ENCODE data around the gene FOXK1.

FOXK1 gene

GRCh38 chr7:4694305-4694704, 12.2 kb downstream of the FOXK1 start:
- in situ Hi-C loops (cut with MboI; ENCODE audit: low sequenced_read_pairs), result no loop called here

DNA sequence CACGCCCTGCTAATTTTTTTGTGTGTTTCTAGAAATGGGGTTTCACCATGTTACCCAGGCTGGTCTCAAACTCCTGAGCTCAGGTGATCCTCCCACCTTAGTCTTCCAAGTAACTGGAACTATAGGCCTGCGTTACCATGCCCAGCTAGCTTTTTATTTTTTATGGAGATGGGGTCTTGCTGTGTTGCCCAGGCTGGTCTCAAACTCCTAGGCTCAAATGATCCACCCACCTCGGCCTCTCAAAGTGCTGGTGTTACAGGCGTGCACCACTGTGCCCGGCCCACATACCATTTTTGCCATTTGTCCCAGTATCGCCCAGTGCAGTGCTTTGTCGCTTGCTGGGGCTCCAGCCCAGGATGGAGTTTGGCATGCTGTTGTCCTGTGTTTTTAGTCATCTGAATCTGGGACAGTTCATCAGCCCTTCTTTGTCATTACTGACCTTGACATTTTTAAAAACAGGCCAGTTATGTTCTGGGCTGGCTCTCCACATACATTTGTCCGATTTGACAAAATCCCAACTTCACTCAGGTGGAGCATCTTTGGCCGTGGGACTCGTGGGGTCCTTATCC, 16.7 kb downstream of the FOXK1 start:
- in situ Hi-C loops (cut with MboI; ENCODE audit: low sequenced_read_pairs), result no loop called here

- in situ Hi-C loops (cut with MboI; ENCODE audit: low sequenced_read_pairs), result no loop called here
Observed at GRCh38 chr7:4699841-4700240, 17.7 kb downstream of the FOXK1 start.

DNA sequence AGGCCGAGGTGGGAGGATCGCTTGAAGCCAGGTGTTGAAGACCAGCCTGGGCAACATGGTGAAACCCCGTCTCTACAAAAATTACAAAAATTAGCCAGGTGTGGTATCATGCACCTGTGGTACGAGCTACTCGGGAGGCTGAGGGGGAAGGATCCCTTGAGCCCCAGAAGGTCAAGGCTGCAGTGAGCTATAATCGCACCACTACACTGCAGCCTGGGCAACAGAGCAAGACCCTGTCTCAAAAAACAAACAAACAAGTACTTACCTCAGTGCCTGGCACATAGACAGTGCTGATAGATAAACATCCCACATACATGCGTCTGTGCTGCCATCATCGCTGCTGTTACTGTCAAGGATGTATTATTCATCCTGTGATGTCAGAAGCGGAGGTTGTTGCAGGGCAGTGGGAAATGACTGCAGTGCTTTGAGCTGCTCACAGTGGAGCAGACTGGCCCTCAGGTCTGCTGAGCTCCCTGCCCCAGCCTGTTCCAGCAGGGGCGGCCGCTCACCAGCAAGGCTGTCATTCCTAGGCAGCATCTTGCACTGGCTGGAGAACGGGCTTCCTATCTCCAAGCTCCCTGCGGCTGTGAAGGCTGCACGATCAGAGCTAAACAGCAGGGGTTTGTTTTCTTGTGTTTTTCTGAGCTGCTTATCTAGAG, 18.6 kb downstream of the FOXK1 start:
- in situ Hi-C loops (cut with MboI; ENCODE audit: low sequenced_read_pairs), result no loop called here

DNA sequence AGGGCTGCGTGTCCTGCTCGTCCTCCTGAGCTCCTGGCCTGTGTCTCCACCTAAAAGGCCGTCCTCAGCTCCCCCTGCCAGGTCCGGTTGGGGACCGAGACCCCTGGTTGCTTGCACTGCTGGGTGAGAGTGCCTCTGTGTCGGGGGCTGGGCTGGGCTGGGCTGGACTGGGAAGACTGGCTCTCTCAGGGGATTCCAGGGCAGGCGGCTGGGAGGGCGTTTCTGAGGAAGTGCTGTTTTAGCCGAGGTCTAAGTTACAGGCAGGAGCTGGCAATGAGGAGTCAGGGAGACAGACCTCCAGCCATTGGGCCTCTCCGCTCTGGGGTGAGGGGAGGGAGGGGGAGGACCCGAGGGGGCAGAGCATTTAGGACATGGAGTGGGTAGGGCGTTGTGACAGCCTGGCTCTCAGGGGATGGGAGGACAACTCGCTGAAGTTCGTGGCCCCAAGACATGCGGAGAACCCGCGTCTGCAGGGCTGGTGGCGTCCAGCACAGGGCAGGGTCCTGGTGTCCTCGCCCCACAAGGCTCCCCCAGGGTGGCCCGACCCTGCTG, 20.9 kb downstream of the FOXK1 start:
- in situ Hi-C loops (cut with MboI; ENCODE audit: low sequenced_read_pairs), result no loop called here

- in situ Hi-C loops (cut with MboI; ENCODE audit: low sequenced_read_pairs), result no loop called here
Observed at GRCh38 chr7:4703532-4703931, 21.4 kb downstream of the FOXK1 start.

DNA sequence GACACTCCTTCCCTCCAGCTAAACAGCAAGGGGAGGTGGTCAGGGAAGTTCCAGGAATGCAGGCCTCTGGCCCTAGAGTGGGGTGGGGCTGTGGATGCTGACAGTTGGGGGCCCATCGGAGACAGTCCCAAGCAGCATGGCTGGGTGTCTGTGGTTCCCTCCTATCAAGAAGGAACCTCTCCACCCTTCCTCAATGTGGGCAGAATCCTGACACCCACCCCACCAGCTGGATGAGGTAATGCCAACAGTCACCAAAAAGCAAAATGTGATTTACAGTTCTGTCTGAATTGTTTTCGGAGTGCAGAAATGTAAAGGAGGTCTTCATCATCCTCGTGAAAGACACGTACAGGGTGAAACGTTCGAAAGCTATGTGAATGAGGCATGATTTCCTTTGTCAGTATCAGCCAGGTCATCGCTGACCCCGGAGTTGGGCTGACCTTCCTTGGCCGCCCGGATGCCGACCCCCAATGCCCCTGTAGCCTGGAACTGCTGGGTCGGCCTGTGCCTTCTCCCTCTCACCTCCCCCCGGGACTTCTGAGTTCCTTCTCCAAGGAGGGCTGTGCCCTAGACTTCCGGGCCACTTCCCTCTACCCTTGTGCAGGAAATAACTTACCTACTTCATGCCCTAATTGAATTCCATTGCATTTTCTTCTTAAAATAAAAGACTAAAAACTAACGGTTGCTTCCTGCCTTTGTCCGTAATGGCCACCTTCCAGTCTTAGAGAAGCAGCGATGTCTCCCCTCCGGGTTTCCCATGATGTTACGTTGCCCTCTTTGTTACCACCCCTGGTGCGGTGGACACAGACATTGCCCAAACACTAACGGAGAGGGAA, 24.5 kb downstream of the FOXK1 start:
- in situ Hi-C loops (cut with MboI; ENCODE audit: low sequenced_read_pairs), result no loop called here

DNA sequence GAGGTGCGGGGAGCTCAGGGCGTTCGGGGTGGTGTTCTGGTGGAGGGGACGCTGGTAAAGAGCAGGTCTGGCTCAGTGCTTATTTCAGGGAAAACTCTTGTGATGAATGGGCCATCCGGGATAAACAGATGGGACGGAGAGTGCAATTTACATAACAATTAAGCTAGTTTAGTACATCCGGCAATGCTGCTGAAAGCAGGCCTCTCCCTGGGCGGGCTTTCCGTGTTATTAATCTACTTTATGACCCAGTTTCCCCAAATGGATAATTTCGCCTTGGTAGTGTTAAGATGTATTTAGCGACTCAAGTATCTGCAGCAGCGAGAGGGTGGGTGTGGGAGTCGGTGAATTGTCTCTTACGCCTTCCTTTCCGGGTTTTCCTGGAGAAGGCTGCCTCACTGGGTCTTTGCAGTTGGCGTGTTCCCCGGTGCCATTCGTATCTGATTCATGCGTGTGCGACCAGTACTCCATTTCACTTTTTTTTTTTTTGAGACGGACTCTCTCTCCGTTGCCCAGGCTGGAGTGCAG, 25.2 kb downstream of the FOXK1 start:
- in situ Hi-C loops (cut with MboI; ENCODE audit: low sequenced_read_pairs), result no loop called here

DNA sequence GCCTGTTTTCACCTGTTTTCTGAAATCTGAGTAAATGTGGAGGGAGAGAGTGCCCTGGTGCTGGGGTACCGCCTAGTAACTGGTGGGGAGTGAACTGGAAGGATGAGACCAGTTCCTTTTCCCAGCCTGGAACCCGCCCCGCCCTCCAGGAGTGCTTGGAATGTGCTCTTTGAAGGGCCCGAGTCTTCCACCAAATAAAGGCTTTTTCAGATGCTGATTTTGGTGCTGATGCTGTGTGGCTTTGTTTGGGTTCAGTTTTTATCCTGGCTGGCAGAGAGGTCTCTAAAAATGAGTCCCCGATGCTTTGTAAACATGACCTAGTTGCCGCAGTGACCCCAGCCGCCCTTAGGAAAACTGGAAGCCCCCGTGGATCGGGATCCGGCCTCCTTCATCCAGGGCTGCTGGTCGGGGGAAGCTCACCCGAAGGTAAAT, 25.9 kb downstream of the FOXK1 start:
- in situ Hi-C loops (cut with MboI; ENCODE audit: low sequenced_read_pairs), result no loop called here

GRCh38 chr7:4709187-4709586, 27.1 kb downstream of the FOXK1 start:
- in situ Hi-C loops (cut with MboI; ENCODE audit: low sequenced_read_pairs), result no loop called here

DNA sequence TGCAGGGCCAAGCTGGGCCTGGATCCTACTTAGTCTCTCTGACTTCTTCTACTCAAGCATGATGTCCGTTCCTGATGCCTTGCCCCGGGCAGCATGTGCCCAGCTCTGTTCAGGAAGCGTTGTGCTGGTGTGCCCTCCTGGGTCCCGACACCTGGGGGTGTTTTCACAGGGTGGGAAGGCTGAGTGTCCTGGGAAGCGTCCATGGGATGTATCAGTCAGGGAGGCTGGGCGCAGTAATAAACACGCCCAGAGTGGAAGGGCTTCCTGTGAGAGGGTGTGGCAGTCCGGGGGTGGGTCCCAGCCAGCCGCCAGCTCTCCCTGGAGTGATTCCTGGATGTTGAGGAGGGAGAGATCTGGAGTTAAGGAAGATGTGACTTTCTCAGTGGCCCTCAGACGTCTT, 29.0 kb downstream of the FOXK1 start:
- in situ Hi-C loops (cut with MboI; ENCODE audit: low sequenced_read_pairs), result no loop called here

DNA sequence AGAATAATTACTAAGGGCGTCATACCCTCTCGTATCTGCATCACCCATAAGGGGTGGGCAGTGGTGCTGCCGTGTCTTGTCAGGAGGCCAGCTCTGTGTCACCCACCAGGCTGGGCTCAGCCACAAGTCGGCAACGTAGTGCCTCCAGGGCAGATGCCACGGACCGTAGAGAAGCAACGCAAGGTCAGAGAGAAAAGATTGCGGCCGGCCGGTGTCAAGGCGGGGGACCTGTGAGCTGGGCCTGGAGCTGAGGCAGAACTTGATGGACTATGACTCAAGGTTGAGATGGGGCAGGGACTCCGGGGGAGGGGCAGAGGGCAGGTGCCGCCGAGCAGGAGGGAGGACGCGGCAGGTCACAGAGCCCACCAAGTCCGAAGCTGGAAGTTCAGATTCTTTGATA, 29.5 kb downstream of the FOXK1 start:
- in situ Hi-C loops (cut with MboI; ENCODE audit: low sequenced_read_pairs), result no loop called here

- in situ Hi-C loops (cut with MboI; ENCODE audit: low sequenced_read_pairs), result no loop called here
Observed at GRCh38 chr7:4712281-4713182, 30.4 kb downstream of the FOXK1 start.

- in situ Hi-C loops (cut with MboI; ENCODE audit: low sequenced_read_pairs), result no loop called here
Observed at GRCh38 chr7:4713183-4713784, 31.2 kb downstream of the FOXK1 start.

- in situ Hi-C loops (cut with MboI; ENCODE audit: low sequenced_read_pairs), result no loop called here
Observed at GRCh38 chr7:4714161-4714700, 32.1 kb downstream of the FOXK1 start.

DNA sequence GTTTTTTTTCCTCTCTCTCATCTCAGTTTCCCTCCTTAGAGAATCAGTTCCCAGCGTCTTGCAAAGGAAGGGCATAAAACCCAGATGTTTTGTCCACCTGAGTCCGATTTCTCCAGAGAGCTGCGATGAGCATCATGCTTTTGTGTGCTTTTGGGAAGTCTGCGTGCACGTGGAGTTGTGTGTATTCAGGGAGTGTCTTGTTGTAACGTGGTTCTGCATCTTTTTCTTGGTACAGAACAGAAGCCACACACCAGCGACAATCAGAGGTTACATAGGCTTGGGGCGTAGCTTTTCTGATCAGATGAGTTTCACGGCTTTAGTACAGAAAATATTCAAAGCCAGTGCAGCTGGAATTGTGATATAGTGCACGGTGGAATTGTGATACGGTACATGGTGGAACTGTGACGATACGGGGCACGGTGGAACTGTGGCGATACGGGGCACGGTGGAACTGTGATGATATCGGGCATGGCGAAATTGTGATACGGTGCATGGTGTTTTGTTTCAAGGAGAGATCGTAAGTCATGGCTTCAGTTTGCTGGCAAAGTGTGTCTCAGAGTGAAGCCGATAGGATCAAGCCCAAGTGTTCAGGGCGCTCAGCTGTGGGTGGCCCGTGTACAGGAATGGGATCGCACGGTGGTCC, 32.8 kb downstream of the FOXK1 start:
- in situ Hi-C loops (cut with MboI; ENCODE audit: low sequenced_read_pairs), result no loop called here

GRCh38 chr7:4715410-4715776, 33.3 kb downstream of the FOXK1 start:
- in situ Hi-C loops (cut with MboI; ENCODE audit: low sequenced_read_pairs), result no loop called here

- in situ Hi-C loops (cut with MboI; ENCODE audit: low sequenced_read_pairs), result no loop called here
Observed at GRCh38 chr7:4716946-4717795, 35.1 kb downstream of the FOXK1 start.

GRCh38 chr7:4718075-4718474, 36.0 kb downstream of the FOXK1 start:
- in situ Hi-C loops (cut with MboI; ENCODE audit: low sequenced_read_pairs), result no loop called here
